Measurements from ENCODE around the gene SLC39A2.
A peak's percentile ranks its signal among the peaks of the same experiment; 100 is the strongest.
"Not testable (repeated sequence)": the region's sequence is repeated elsewhere in the genome, so short reads cannot be mapped to it uniquely, and the experiment has no call there.

SLC39A2 gene

DNA sequence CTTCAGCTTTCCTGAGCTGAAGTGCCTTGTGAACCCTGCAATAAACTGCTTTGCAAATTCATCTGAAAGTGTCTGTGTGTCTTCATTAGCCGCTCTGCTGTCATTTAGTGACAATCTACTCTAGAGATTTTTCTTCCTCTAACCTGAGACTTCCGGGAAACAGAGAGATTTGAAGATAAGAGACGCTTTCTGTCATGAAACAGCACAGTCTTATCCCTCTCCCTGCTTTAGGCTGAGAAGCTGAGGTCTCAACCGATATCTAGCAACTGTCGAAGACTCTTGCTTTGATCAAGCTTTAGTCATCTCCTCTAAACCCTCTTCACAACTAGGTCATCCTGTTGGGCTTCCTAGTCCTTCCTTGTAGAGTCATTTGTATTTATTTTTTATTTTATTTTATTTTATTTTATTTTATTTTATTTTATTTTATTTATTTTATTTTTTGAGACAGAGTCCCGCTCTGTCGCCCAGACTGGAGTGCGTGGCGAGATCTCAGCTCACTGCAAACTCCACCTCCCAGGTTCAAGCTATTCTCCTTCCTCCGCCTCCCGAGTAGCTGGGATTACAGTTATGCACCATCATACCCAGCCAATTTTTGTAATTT is 42.6 kb upstream of the SLC39A2 start:
- H3K4me1 ChIP-seq (ENCODE audit: control insufficient read depth in 2 of 2, insufficient read depth in 1 of 2, low read depth in 1 of 2, low read length in 2 of 2) = peaks cover 0 to 2% of the 10 kb centered on the region in 2 donors
- DNase-seq (ENCODE audit: low spot score) = no peak

DNA sequence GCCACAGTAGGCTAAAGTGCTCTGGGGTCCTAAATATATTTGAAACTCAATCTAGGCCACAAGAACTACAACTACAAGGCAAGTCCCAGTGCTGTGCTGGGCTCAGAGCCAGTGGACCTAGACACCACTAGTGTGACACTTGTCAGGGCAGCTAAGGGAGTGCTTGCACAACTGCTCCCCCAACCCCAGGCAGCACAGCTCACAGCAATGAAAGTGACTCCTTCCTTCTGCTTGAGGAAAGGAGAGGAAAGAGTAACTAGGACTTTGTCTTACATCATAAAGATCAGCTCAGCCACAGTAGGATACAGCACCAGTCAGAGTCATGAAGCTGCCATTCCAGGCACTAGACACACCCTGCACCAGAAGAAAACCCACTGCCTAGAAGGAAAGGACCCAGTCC is 40.1 kb upstream of the SLC39A2 start:
- not testable (repeated sequence) for H3K4me3 ChIP-seq (ENCODE audit: low read length in 2 of 2); H2AFZ ChIP-seq (ENCODE audit: low read length); H3K4ac ChIP-seq (ENCODE audit: low read length); DNase-seq (ENCODE audit: low spot score); H3K23ac ChIP-seq (ENCODE audit: low read depth, low read length, poor library complexity); H2AK5ac ChIP-seq (ENCODE audit: low read depth, low read length); H3K79me1 ChIP-seq (ENCODE audit: low read depth, low read length); H3K27ac ChIP-seq (replicated peaks; ENCODE audit: low read length); H3K9ac ChIP-seq (ENCODE audit: low read depth, low read length, poor library complexity); H2BK5ac ChIP-seq (ENCODE audit: low read length); H2BK15ac ChIP-seq (ENCODE audit: low read length); H3K9me3 ChIP-seq (replicated peaks in 1 of 2; ENCODE audit: control insufficient read depth in 2 of 2, insufficient read depth in 1 of 2, low read depth in 1 of 2, low read length in 2 of 2); H4K91ac ChIP-seq (ENCODE audit: low read depth, low read length, poor library complexity); H3K14ac ChIP-seq (ENCODE audit: low read length); H3K18ac ChIP-seq (ENCODE audit: low read length); H2BK120ac ChIP-seq (ENCODE audit: low read depth, low read length); H3K4me1 ChIP-seq (ENCODE audit: control insufficient read depth in 2 of 2, insufficient read depth in 1 of 2, low read depth in 1 of 2, low read length in 2 of 2); H3K36me3 ChIP-seq (replicated peaks in 1 of 2; ENCODE audit: control insufficient read depth in 2 of 2, insufficient read depth in 2 of 2, low read length in 2 of 2); H2BK12ac ChIP-seq (ENCODE audit: low read length); H3K4me2 ChIP-seq (ENCODE audit: insufficient read depth, low read length, poor library complexity, severe bottlenecking); H4K8ac ChIP-seq (ENCODE audit: low read depth, low read length)
- H3K27me3 ChIP-seq (ENCODE audit: control insufficient read depth in 3 of 3, insufficient read depth in 3 of 3, low read depth in 1 of 3, low read length in 3 of 3) = peaks cover 0 to 23% (median 0%) of the 10 kb centered on the region in 3 experiments

More for the DNA sequence above, 42.6 kb upstream of the SLC39A2 start:
- H3K4me3 ChIP-seq (ENCODE audit: low read length in 2 of 2) = no peak overlapping the region
- H4K8ac ChIP-seq (ENCODE audit: low read depth, low read length) = no peak overlapping the region
- H3K4me2 ChIP-seq (ENCODE audit: insufficient read depth, low read length, poor library complexity, severe bottlenecking) = no peak overlapping the region
- no CpG with 5 or more reads among the region's 11 CpGs for WGBS, 2 donors (ENCODE audit: extremely low coverage in 2 of 2, insufficient read length in 2 of 2, insufficient replicate concordance in 1 of 2)
- H4K91ac ChIP-seq (ENCODE audit: low read depth, low read length, poor library complexity) = no peak overlapping the region
- no peak overlapping the region for H3K27ac ChIP-seq (replicated peaks; ENCODE audit: low read length)
- no peak overlapping the region for H3K14ac ChIP-seq (ENCODE audit: low read length)
- no peak overlapping the region for H2BK12ac ChIP-seq (ENCODE audit: low read length)
- peaks cover 0 to 7% of the 10 kb centered on the region in 2 donors for H3K9me3 ChIP-seq (replicated peaks in 1 of 2; ENCODE audit: control insufficient read depth in 2 of 2, insufficient read depth in 1 of 2, low read depth in 1 of 2, low read length in 2 of 2)
- no peak overlapping the region for H3K18ac ChIP-seq (ENCODE audit: low read length)
- no peak overlapping the region for H2BK5ac ChIP-seq (ENCODE audit: low read length)
- no peaks in the 10 kb centered on the region for H3K79me1 ChIP-seq (ENCODE audit: low read depth, low read length)
- peaks cover 0 to 18% (median 0%) of the 10 kb centered on the region in 3 experiments for H3K27me3 ChIP-seq (ENCODE audit: control insufficient read depth in 3 of 3, insufficient read depth in 3 of 3, low read depth in 1 of 3, low read length in 3 of 3)
- no peak overlapping the region for H2AFZ ChIP-seq (ENCODE audit: low read length)
- H2BK120ac ChIP-seq (ENCODE audit: low read depth, low read length) = no peak overlapping the region
- H3K23ac ChIP-seq (ENCODE audit: low read depth, low read length, poor library complexity) = no peak overlapping the region
- no peak overlapping the region for H2AK5ac ChIP-seq (ENCODE audit: low read depth, low read length)
- H3K36me3 ChIP-seq (replicated peaks in 1 of 2; ENCODE audit: control insufficient read depth in 2 of 2, insufficient read depth in 2 of 2, low read length in 2 of 2) = no peaks in the 10 kb centered on the region
- no peak overlapping the region for H3K9ac ChIP-seq (ENCODE audit: low read depth, low read length, poor library complexity)
- no peak overlapping the region for H2BK15ac ChIP-seq (ENCODE audit: low read length)
- H3K4ac ChIP-seq (ENCODE audit: low read length) = no peak overlapping the region

DNA sequence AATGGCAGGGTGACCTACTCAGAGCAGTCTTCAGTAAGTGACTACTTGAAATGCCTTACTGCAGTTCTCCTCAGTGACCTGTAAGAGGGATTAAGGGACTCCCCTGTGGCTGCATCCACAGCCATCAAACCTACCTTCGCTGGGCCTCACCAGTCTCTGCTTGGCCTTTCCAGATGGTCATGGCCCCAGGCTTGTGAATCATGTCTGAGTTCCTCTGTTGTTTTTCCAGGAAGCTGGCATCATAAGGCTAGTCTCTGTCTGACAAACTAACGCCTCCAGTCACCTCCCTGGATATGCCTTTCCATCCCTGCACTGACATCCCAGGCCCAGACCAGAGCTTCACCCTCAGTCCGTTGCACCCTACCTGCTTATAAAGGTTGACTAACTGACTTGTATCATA is 29.8 kb upstream of the SLC39A2 start:
- Histone ChIP-seq H3K23ac (ENCODE audit: low read depth, low read length, poor library complexity) (no peak overlapping the region), H3K79me1 (ENCODE audit: low read depth, low read length) (no peaks in the 10 kb centered on the region), H2AK5ac (ENCODE audit: low read depth, low read length) (no peak overlapping the region), H2BK5ac (ENCODE audit: low read length) (no peak overlapping the region), H2BK120ac (ENCODE audit: low read depth, low read length) (no peak overlapping the region), H3K4ac (ENCODE audit: low read length) (no peak overlapping the region), H3K18ac (ENCODE audit: low read length) (no peak overlapping the region), H3K4me3 (ENCODE audit: low read length in 2 of 2) (peak overlapping the region in 1 of 2 donors; percentile 10), H3K27me3 (ENCODE audit: control insufficient read depth in 3 of 3, insufficient read depth in 3 of 3, low read depth in 1 of 3, low read length in 3 of 3) (peaks cover 0 to 29% (median 7%) of the 10 kb centered on the region in 3 experiments), H4K91ac (ENCODE audit: low read depth, low read length, poor library complexity) (no peak overlapping the region), H3K9ac (ENCODE audit: low read depth, low read length, poor library complexity) (no peak overlapping the region), H4K8ac (ENCODE audit: low read depth, low read length) (no peak overlapping the region), H3K9me3 (replicated peaks in 1 of 2; ENCODE audit: control insufficient read depth in 2 of 2, insufficient read depth in 1 of 2, low read depth in 1 of 2, low read length in 2 of 2) (no peaks in the 10 kb centered on the region), H2AFZ (ENCODE audit: low read length) (no peak overlapping the region), H3K36me3 (replicated peaks in 1 of 2; ENCODE audit: control insufficient read depth in 2 of 2, insufficient read depth in 2 of 2, low read length in 2 of 2) (no peaks in the 10 kb centered on the region), H3K4me1 (ENCODE audit: control insufficient read depth in 2 of 2, insufficient read depth in 1 of 2, low read depth in 1 of 2, low read length in 2 of 2) (peaks cover 2 to 5% of the 10 kb centered on the region in 2 donors), H2BK15ac (ENCODE audit: low read length) (no peak overlapping the region), H2BK12ac (ENCODE audit: low read length) (no peak overlapping the region), H3K27ac (replicated peaks; ENCODE audit: low read length) (no peak overlapping the region), H3K4me2 (ENCODE audit: insufficient read depth, low read length, poor library complexity, severe bottlenecking) (no peak overlapping the region), H3K14ac (ENCODE audit: low read length) (no peak overlapping the region)
- no CpG with 5 or more reads among the region's 3 CpGs for WGBS, 2 donors (ENCODE audit: extremely low coverage in 2 of 2, insufficient read length in 2 of 2, insufficient replicate concordance in 1 of 2)
- DNase-seq (ENCODE audit: low spot score) = no peak

DNA sequence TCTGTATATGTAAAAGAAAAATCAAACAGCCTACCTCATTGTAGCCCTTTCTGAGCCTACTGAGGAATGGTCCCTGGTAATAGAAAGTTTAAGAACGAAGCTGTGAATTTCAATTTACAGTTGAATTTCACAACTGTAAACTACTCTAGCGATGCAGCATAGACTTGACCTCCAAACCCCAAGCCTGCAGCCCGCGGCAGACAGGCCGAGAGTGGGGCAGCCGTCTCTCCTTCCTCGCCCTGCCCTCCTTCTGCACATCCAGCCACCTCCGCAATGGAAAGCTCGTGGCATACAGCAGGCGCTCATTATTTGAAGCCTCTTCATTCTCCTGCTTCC is 28.5 kb upstream of the SLC39A2 start:
- no peak overlapping the region for H2BK12ac ChIP-seq (ENCODE audit: low read length)
- H3K4me1 ChIP-seq (ENCODE audit: control insufficient read depth in 2 of 2, insufficient read depth in 1 of 2, low read depth in 1 of 2, low read length in 2 of 2) = peaks cover 2 to 5% of the 10 kb centered on the region in 2 donors
- DNase-seq (ENCODE audit: low spot score) = no peak
- no peak overlapping the region for H4K8ac ChIP-seq (ENCODE audit: low read depth, low read length)
- H3K23ac ChIP-seq (ENCODE audit: low read depth, low read length, poor library complexity) = no peak overlapping the region
- H2AFZ ChIP-seq (ENCODE audit: low read length) = peak overlapping the region; percentile 98
- peaks cover 0 to 29% (median 7%) of the 10 kb centered on the region in 3 experiments for H3K27me3 ChIP-seq (ENCODE audit: control insufficient read depth in 3 of 3, insufficient read depth in 3 of 3, low read depth in 1 of 3, low read length in 3 of 3)
- H3K4ac ChIP-seq (ENCODE audit: low read length) = no peak overlapping the region
- H3K4me2 ChIP-seq (ENCODE audit: insufficient read depth, low read length, poor library complexity, severe bottlenecking) = peak overlapping the region; percentile 96
- H2BK5ac ChIP-seq (ENCODE audit: low read length) = no peak overlapping the region
- no peak overlapping the region for H3K18ac ChIP-seq (ENCODE audit: low read length)
- no peak overlapping the region for H3K27ac ChIP-seq (replicated peaks; ENCODE audit: low read length)
- no CpG with 5 or more reads among the region's 10 CpGs for WGBS, 2 donors (ENCODE audit: extremely low coverage in 2 of 2, insufficient read length in 2 of 2, insufficient replicate concordance in 1 of 2)
- H3K14ac ChIP-seq (ENCODE audit: low read length) = no peak overlapping the region
- H3K9me3 ChIP-seq (replicated peaks in 1 of 2; ENCODE audit: control insufficient read depth in 2 of 2, insufficient read depth in 1 of 2, low read depth in 1 of 2, low read length in 2 of 2) = no peaks in the 10 kb centered on the region
- no peak overlapping the region for H2BK15ac ChIP-seq (ENCODE audit: low read length)
- no peaks in the 10 kb centered on the region for H3K79me1 ChIP-seq (ENCODE audit: low read depth, low read length)
- no peaks in the 10 kb centered on the region for H3K36me3 ChIP-seq (replicated peaks in 1 of 2; ENCODE audit: control insufficient read depth in 2 of 2, insufficient read depth in 2 of 2, low read length in 2 of 2)
- H2AK5ac ChIP-seq (ENCODE audit: low read depth, low read length) = no peak overlapping the region
- H2BK120ac ChIP-seq (ENCODE audit: low read depth, low read length) = no peak overlapping the region
- no peak overlapping the region for H3K9ac ChIP-seq (ENCODE audit: low read depth, low read length, poor library complexity)
- no peak overlapping the region for H4K91ac ChIP-seq (ENCODE audit: low read depth, low read length, poor library complexity)
- peak overlapping the region; percentile 61 to 94 for H3K4me3 ChIP-seq (ENCODE audit: low read length in 2 of 2)

Data from neuronal stem cell (in vitro differentiated cells).